ENCODE results near the gene TBC1D19.

DNA sequence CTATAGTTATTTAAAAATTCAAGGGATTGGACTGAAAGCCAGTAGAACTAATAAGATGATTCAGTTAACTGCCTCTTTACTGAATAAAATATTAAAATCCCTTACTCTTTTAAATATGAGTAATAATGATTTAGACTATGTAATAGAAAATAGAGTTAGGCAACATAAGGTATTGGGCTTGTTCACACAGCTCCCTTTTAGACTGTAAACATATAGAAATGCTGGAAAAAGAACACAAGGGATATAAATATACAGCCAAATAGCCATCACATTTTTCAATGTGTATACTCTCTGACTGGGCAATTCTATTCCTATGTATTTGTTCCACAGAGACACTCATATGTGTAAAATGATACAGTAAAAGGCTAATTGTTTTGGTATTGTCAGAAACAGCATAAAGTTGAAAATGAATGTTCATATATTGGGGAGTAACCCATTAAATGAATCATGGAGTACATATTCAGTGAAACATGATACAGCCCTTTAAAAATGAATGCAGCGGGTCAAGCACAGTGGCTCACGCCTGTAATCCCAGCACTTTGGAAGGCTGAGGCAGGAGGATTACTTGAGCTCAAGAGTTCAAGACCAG, 129.8 kb downstream of the TBC1D19 start:
- TF ChIP-seq EZH2 (IDR thresholded peaks at IDR 0.05; ENCODE audit: borderline replicate concordance, insufficient read depth, low read depth, low read length, poor library complexity, severe bottlenecking) (no peak), CTCF (IDR thresholded peaks at IDR 0.05) (no peak)
